NCI-H2107 (cell line): ENCODE measurements around the gene PDE5A.
"Not testable (repeated sequence)": the region's sequence is repeated elsewhere in the genome, so short reads cannot be mapped to it uniquely, and the experiment has no call there.

Experiments
- DNase-seq: peaks from one replicate; lab custom pipeline; 2025; lab: John Stamatoyannopoulos, UW

The PDE5A gene

DNA sequence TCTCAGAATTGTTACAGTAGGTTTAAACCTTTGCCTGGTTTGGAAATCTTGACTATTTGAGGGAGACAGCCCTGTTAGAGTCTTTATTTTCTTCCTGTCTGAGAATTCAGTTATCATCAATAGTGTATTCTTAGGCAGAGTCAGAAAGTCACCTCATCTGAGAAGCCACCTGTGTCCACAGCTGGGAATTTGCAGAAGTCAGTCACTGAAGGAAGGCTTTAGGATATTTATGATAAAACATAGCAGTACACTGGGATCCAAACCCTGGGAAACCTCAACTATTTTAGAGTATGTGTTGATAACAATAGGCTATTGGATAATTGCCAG is 157.9 kb downstream of the PDE5A start:
- not testable (repeated sequence) for DNase-seq

DNA sequence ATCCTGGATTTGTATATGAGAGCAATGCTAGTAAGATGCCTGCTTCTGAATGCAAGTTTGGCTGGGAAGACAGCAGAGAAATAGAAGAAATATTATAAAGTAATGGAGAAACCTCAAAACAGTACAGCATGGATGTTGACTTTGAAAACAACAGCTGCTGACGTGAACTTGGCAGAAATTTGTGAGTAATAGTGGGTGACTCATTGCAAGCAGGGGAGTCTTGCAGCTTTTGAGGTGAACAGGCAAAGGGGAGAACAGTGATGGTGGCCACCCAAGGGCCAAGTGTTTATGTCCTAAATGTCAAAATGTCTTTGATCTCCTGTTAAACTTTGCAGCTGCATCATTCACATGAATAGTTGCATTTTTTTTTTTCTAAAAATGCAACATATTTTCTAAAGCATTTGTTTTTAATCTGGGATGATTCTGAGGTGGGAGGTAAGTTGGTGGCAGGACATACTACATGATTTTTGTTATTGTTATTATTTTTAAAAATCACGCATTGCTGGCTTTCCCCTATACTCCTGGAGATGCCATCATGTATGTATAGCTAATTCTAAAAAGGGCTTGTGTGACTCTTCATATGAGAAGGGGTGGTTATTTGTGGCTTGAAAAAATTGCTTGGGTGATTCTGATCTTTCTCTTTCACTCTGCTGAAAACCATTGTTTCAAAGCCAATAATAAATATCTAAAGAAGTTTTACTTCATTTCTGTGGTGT is 158.4 kb downstream of the PDE5A start:
- DNase-seq = not testable (repeated sequence)

DNA sequence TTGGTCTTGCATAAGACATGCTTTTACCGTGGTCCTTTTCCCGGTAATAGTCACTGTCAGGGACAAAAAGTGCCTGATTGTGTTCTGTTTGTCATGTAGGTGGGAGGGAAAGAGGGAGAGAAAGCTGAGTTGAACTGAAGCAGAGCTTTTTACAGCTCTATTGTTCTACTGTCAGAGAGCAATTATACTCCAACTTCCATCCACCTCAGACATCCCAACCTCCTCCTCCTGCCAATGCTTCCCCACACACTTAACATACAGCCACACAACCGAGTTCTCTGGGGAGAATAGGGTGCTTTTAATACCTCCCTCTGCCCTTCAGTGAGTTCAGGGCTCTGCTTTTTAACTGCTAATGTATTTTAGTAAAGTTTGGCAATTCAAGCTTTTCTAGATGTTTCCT is 159.6 kb downstream of the PDE5A start:
- not testable (repeated sequence) for DNase-seq

- not testable (repeated sequence) for DNase-seq
Measured at GRCh38 chr4:119462733-119463132, 165.9 kb downstream of the PDE5A start.

GRCh38 chr4:119455734-119456133 is 172.9 kb downstream of the PDE5A start:
- DNase-seq = not testable (repeated sequence)

- peak; percentile 37 for DNase-seq
Measured at GRCh38 chr4:119454491-119455270, 173.9 kb downstream of the PDE5A start.

DNA sequence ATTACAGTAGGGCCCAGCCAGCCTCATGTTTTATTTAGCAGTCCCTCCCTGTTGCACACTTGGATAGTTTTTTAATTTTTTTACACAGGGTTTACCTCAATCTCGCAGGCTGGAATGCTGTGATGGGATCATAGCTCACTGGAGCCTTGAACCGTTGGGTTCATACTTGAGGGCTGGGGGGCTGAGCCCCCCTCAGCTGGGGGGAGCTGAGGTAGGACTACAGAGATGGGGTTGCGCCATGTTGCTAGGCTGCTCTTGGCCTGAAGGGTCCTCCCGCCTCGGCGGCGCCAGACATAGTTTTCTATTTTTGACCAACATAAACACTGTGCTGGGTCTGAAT is 174.5 kb downstream of the PDE5A start:
- DNase-seq = not testable (repeated sequence)

- DNase-seq = not testable (repeated sequence)
Measured at GRCh38 chr4:119453286-119453685, 175.3 kb downstream of the PDE5A start.

DNA sequence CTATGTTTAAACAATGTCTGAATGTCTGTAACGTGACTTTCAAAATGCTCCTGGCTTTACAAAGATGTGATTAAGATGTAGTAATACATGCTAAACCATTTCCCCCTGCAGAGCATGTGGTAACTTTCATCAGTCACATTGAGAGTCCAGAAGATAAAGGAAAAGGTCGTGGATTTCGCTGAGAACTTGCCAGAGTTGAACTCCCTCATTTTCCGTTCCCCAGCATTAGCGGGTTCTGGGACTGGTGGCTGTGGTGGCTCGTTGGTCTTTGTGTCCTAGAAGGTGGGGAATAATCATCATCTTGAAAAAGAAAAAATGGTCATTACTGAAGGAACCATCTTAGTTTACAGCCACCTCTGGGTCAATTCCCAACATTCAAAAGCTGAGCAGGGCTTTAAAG is 178.8 kb downstream of the PDE5A start:
- not testable (repeated sequence) for DNase-seq
